ENCODE measurements around the gene PLA2G4B. TPM values are rescaled to one million over a fixed set of nuclear protein-coding genes. Genes with fewer than 3 reads are reported as not detected.

PLA2G4B gene
- total RNA-seq, 1 experiment from 2014 or later: 3.7 TPM

GRCh38 chr15:41861736-41862356 is 23.2 kb downstream of the PLA2G4B start:
- Mint-ChIP-seq H3K27ac (no peak overlapping the region), H3K9me3 (no peaks in the 10 kb centered on the region), H3K36me3 (ENCODE audit: insufficient read depth in 1 of 3, low read depth in 3 of 3) (no peaks in the 10 kb centered on the region), H3K4me3 (no peak overlapping the region), H3K27me3 (ENCODE audit: low read depth) (no peaks in the 10 kb centered on the region; the same call in 1 of the 2 replicates), H3K4me1 (peaks cover 10 to 14% of the 10 kb centered on the region in 2 experiments)
- no peak overlapping the region for H2AFZ ChIP-seq (ENCODE audit: low read length)
- H4K5ac ChIP-seq (ENCODE audit: insufficient read length, low read depth, low read length): no peak overlapping the region
- WGBS (ENCODE audit: extremely low coverage, insufficient read length, low lambda C conversion rate): no CpG with 5 or more reads among the region's 18 CpGs
- no peaks in the 10 kb centered on the region for H3K9me3 ChIP-seq (ENCODE audit: control insufficient read depth, low read depth, low read length)
- no peak overlapping the region for H3K56ac ChIP-seq (ENCODE audit: insufficient read length, low read depth, low read length)
- no peak overlapping the region for H3K18ac ChIP-seq (ENCODE audit: insufficient read length, low read depth, low read length)
- TF ChIP-seq CTCF (conservative IDR thresholded peaks at IDR 0.05): no peak
- H3K9ac ChIP-seq (ENCODE audit: extremely low read depth, insufficient read length, low read length): no peak overlapping the region
- H2BK12ac ChIP-seq (ENCODE audit: insufficient read length, low read depth, low read length): no peak overlapping the region
- H3T11ph ChIP-seq (ENCODE audit: low read length): no peak overlapping the region
- no peak overlapping the region for H3K23ac ChIP-seq (ENCODE audit: insufficient read length, low read depth, low read length)
- no peak overlapping the region for H4K91ac ChIP-seq (ENCODE audit: insufficient read length, low read depth, low read length)
- H2BK120ac ChIP-seq (ENCODE audit: low read depth, low read length, poor library complexity, severe bottlenecking): no peak overlapping the region
- no peak overlapping the region for H4K8ac ChIP-seq (replicated peaks; ENCODE audit: insufficient read length, low read depth, low read length)
- H3K14ac ChIP-seq (ENCODE audit: insufficient read depth, low read length): no peak overlapping the region
- H2BK15ac ChIP-seq (ENCODE audit: low read depth, low read length): no peak overlapping the region
- no peak overlapping the region for H2BK5ac ChIP-seq (ENCODE audit: insufficient read length, low read length)
- H3K4ac ChIP-seq (ENCODE audit: low read depth, low read length): no peak overlapping the region
- no peak overlapping the region for H3K27ac ChIP-seq (ENCODE audit: insufficient read length, low read depth, low read length)
- H3K79me2 ChIP-seq (ENCODE audit: insufficient read depth, low read length): no peaks in the 10 kb centered on the region
- no peak overlapping the region for H3K4me2 ChIP-seq (ENCODE audit: insufficient read depth, insufficient read length, low read length)
- H3K79me1 ChIP-seq (ENCODE audit: insufficient read depth, low read depth, low read length, poor library complexity, severe bottlenecking): no peaks in the 10 kb centered on the region
- no peaks in the 10 kb centered on the region for H3K4me1 ChIP-seq (ENCODE audit: insufficient read depth, low read length)
- H3K23me2 ChIP-seq (ENCODE audit: insufficient read length, low read depth, low read length, poor library complexity, severe bottlenecking): no peaks in the 10 kb centered on the region
- no peak overlapping the region for H2AK5ac ChIP-seq (ENCODE audit: insufficient read length, low read length)
- no peak overlapping the region for H2BK20ac ChIP-seq (ENCODE audit: low read depth, low read length, poor library complexity, severe bottlenecking)
- H4K20me1 ChIP-seq (ENCODE audit: control insufficient read depth, insufficient read depth, insufficient read length): no peaks in the 10 kb centered on the region
- DNase-seq: no peak
- no peaks in the 10 kb centered on the region for H3K27me3 ChIP-seq (ENCODE audit: insufficient read depth, low read length)
